Subcutaneous preadipocyte (primary cell): ENCODE measurements around the gene INTS12. TPM values are rescaled to one million over a fixed set of nuclear protein-coding genes. Genes with fewer than 3 reads are reported as not detected.

Experiments used
- total RNA-seq: library from RNA; depleted of rRNA; stranded (reverse); fragments of >200 nt; gene quantifications from 2 replicates; pipeline ENCODE4 v1.2.3, GENCODE V29; 2012

The INTS12 gene, protein sequence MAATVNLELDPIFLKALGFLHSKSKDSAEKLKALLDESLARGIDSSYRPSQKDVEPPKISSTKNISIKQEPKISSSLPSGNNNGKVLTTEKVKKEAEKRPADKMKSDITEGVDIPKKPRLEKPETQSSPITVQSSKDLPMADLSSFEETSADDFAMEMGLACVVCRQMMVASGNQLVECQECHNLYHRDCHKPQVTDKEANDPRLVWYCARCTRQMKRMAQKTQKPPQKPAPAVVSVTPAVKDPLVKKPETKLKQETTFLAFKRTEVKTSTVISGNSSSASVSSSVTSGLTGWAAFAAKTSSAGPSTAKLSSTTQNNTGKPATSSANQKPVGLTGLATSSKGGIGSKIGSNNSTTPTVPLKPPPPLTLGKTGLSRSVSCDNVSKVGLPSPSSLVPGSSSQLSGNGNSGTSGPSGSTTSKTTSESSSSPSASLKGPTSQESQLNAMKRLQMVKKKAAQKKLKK
- 12.1 and 15.2 TPM in 2 replicates for total RNA-seq

DNA sequence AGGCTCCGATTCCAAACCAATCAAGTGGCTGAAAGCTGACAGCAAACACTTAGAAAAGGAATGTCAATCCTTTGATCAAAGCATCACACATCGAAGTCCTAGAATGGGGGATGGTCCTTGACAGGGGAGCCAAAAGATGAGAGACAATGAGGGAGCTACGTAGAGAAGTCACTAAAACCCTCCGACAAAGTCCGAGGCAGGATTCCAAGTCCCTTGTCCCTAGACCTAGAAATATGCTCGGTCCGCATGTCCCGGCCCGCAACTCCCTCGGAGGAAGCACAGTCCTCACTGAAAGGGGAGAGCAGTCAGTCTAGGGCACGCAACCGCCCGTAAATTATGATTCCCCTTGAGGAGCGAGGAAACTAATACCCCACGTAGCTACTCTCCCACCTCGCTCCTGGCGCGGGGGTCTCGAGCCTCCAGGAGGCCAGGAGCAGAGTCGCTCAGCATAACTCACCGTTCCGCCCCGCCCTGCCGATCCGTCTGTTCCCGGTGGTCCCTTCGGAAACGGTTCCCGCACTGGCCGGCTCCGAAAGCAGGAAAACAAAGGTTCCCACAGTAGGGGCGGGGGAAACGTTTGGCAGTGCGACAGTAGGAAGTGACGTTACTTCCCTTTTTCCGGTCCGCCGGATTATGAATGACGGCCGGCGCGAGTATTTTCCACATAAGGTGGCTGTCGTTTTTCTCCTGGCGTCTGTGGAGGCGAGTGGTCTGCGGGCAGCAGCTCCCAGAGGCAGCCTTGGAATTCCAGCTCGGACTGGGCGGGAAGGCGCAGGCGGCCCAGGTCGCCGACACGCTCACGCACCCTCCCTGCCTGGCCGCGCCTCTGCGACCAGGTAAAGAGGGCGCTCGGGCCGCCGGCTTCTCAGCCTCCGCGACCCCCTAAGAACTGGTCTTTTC lies at the start of gene INTS12, which contains the start of gene GSTCD:
TSS of gene INTS12 (minus strand) at position 509 of the 900 bp plus-strand sequence. CDS start 8,684 bp downstream, outside the sequence.
TSS of gene GSTCD (plus strand) at position 604 of the 900 bp plus-strand sequence. CDS start 8,830 bp downstream, outside the sequence.

Other genes with a start within 250 kb of the INTS12 start
- gene PPA2, start 234.6 kb downstream of the INTS12 start, total RNA-seq, result 62.8 and 74.1 TPM in 2 replicates
- gene ARHGEF38, start 156.1 kb downstream of the INTS12 start, total RNA-seq, result not detected in 2 replicates
- 9.9 and 23.7 TPM in 2 replicates for gene GSTCD, start 95 bp upstream of the INTS12 start, total RNA-seq
- gene NPNT, start 186.8 kb upstream of the INTS12 start, total RNA-seq, result not detected in 2 replicates